ENCODE data around the gene PRLH. TPM values are rescaled to one million over a fixed set of nuclear protein-coding genes. Genes with fewer than 3 reads are reported as not detected.

The PRLH gene
- total RNA-seq, 1 donor from 2014 or later, result not detected

- H3K27me3 Mint-ChIP-seq (ENCODE audit: unreplicated experiment), result peaks cover 2% of the 10 kb centered on the region
- no peak overlapping the region for H3K4me3 Mint-ChIP-seq (ENCODE audit: unreplicated experiment)
- TF ChIP-seq CTCF (IDR thresholded peaks at IDR 0.05; ENCODE audit: partially characterized antibody, unreplicated experiment), result no peak
- no peak overlapping the region for H3K27ac Mint-ChIP-seq (ENCODE audit: unreplicated experiment)
- H3K4me1 Mint-ChIP-seq (ENCODE audit: low read depth, unreplicated experiment), result peaks cover 13% of the 10 kb centered on the region
- H3K36me3 Mint-ChIP-seq (ENCODE audit: unreplicated experiment), result no peaks in the 10 kb centered on the region
- no peak for DNase-seq
- peaks cover 3% of the 10 kb centered on the region for H3K9me3 Mint-ChIP-seq (ENCODE audit: unreplicated experiment)
These were observed 49.4 kb downstream of the PRLH start for GRCh38 chr2:237615631-237616249.

GRCh38 chr2:237616373-237616733 lies 50.0 kb downstream of the PRLH start:
- Mint-ChIP-seq H3K27me3 (ENCODE audit: unreplicated experiment) (peaks cover 2% of the 10 kb centered on the region), H3K4me3 (ENCODE audit: unreplicated experiment) (no peak overlapping the region), H3K9me3 (ENCODE audit: unreplicated experiment) (peaks cover 3% of the 10 kb centered on the region), H3K4me1 (ENCODE audit: low read depth, unreplicated experiment) (peaks cover 13% of the 10 kb centered on the region), H3K27ac (ENCODE audit: unreplicated experiment) (no peak overlapping the region), H3K36me3 (ENCODE audit: unreplicated experiment) (no peaks in the 10 kb centered on the region)
- DNase-seq, result no peak
- no peak for TF ChIP-seq CTCF (IDR thresholded peaks at IDR 0.05; ENCODE audit: partially characterized antibody, unreplicated experiment)

Other genes starting within 250 kb of the PRLH start
- gene COL6A3, start 152.4 kb upstream of the PRLH start, total RNA-seq (ENCODE audit: unreplicated experiment), result 0.07 TPM
- gene MLPH, start 79.3 kb upstream of the PRLH start, total RNA-seq (ENCODE audit: unreplicated experiment), result 4.3 TPM
- gene RAB17, start 24.2 kb downstream of the PRLH start, total RNA-seq (ENCODE audit: unreplicated experiment), result not detected
- gene LRRFIP1, start 61.0 kb downstream of the PRLH start, total RNA-seq (ENCODE audit: unreplicated experiment), result 112 TPM
- 1.3 TPM for gene RBM44, start 232.2 kb downstream of the PRLH start, total RNA-seq (ENCODE audit: unreplicated experiment)

Measured in glutamatergic neuron (in vitro differentiated cells).